A673 (cell line): ENCODE results near the gene SYCN.

ENCODE experiments used
- EZH2 ChIP-seq: fragments of 200-600 bp; sonication (generic); IDR thresholded peaks from 2 replicates; pipeline ENCODE4 v1.6.1; 2017; ENCODE audit warnings: borderline replicate concordance, low read depth, mild to moderate bottlenecking, mixed read lengths, antibody characterized with exemption, low read length; ENCODE audit not compliant: poor library complexity, severe bottlenecking
- TF ChIP-seq, protein P1 (sequence below): fragments of 300-800, 200-600 bp; sonication (generic); conservative IDR thresholded peaks from 2 replicates; pipeline ENCODE4 v1.5.1; 2017; ENCODE audit warnings: low read depth, mild to moderate bottlenecking, antibody characterized with exemption, low read length, moderate library complexity, mixed read lengths

DNA sequence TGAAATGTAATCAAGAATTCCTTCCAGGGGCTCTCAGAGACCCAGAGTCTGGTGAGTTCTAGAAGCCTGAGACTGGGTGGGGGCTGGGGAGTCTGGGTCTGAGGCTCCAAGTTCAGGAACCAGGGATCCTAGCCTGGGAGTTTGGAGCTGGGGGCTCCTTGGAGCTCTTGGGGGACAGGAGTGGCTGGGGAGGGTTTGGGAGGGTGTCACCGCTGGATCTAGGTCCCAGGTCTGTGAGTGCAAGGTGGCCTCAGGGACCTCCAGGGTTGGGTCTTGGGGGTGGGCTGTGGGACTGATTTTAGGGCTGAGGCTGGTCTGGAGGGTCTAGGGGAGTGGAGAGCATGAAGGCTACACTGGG is 1.1 kb downstream of the SYCN start:
- TF ChIP-seq EZH2, result no peak
- TF ChIP-seq, protein P1, sequence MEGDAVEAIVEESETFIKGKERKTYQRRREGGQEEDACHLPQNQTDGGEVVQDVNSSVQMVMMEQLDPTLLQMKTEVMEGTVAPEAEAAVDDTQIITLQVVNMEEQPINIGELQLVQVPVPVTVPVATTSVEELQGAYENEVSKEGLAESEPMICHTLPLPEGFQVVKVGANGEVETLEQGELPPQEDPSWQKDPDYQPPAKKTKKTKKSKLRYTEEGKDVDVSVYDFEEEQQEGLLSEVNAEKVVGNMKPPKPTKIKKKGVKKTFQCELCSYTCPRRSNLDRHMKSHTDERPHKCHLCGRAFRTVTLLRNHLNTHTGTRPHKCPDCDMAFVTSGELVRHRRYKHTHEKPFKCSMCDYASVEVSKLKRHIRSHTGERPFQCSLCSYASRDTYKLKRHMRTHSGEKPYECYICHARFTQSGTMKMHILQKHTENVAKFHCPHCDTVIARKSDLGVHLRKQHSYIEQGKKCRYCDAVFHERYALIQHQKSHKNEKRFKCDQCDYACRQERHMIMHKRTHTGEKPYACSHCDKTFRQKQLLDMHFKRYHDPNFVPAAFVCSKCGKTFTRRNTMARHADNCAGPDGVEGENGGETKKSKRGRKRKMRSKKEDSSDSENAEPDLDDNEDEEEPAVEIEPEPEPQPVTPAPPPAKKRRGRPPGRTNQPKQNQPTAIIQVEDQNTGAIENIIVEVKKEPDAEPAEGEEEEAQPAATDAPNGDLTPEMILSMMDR, result no peak
